GM10266 (cell line): ENCODE data around the gene NXPH3.

ENCODE experiments used
- DNase-seq: peaks from one replicate; pipeline ENCODE4 v3.0.0; 2012; ENCODE audit errors: extremely low spot score
- CTCF ChIP-seq: IDR thresholded peaks from 2 replicates; pipeline ENCODE4 v1.5.1; 2012; ENCODE audit warnings: mild to moderate bottlenecking, low read depth; ENCODE audit not compliant: control insufficient read depth, insufficient read depth; ENCODE audit errors: missing control alignments

The NXPH3 gene

DNA sequence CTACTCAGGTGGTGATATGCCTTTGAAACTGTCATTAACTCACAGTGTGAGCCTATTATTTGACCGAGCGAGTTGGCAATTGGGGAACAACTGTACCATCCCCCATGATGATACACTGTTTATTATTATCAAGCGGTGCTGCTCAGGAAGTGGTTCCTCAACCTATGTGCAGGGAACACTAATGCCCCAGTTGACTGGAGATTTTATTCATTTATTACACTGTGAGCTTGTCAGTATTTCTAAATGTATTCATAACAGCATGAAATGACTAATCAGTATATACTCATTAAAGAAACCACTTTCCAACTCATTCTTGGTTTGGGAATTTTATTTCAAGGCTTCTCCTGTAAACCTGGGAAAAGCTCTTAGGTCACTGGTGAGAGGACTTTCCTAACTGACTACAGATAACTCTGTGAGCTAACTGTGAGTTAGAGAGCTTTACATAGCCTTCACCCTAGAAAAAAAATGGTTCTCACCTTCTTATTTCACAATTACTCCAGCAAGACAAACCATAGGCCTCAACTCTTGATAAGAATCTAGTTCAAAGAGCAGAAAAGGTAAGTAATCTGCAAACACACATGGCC lies 42.4 kb downstream of the NXPH3 start:
- TF ChIP-seq CTCF = no peak
- DNase-seq = no peak

DNA sequence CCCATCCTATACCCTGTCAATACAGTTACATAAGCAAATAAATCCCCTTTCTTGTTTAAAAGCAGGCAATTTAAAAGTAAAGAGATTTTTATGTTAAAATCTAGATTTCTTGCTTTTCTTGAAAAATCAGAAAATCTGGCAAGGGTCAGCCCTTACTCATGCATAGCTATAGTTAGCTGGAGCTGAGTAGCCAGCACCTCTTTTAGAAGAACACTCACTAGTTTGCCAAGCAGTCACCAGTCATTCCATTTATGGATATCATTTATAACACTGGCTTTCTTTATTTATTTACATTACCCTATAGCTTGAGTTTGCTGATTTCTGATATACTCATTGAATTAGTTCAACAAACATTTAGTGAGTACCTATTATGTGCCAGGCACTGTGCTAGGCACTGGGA lies 45.7 kb downstream of the NXPH3 start:
- TF ChIP-seq CTCF = no peak
- no peak for DNase-seq

- no peak for DNase-seq
- TF ChIP-seq CTCF = no peak
Observed at GRCh38 chr17:49621946-49622529, 46.4 kb downstream of the NXPH3 start.

- DNase-seq = no peak
- no peak for TF ChIP-seq CTCF
Observed at GRCh38 chr17:49624896-49625295, 49.2 kb downstream of the NXPH3 start.

- DNase-seq = no peak
- no peak for TF ChIP-seq CTCF
Observed at GRCh38 chr17:49629447-49629846, 53.8 kb downstream of the NXPH3 start.

GRCh38 chr17:49630113-49630900 lies 54.6 kb downstream of the NXPH3 start:
- TF ChIP-seq CTCF = no peak
- no peak for DNase-seq

DNA sequence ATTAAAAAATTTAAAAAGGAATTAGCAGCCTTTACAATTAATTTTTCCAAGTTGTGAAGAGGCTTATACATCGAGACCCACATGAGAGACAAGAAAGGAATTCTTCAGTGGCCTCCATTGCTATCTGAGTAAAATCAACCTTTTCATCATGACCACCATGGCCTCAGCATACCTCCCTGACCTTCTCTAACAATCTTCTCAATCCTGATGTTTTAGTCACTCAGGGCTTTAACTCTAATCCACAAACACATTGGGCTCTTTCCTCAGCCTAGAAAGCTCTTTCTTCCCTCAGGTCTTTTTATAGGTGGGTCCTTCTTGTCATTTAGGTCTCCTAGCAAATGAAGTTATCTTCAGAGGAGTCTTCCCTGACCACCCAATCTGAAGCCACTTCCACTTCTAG lies 55.8 kb downstream of the NXPH3 start:
- TF ChIP-seq CTCF = no peak

More for the DNA sequence above, 55.8 kb downstream of the NXPH3 start:
- no peak for DNase-seq
